Osteocyte (in vitro differentiated cells): ENCODE results near the gene EVPL. TPM values are rescaled to one million over a fixed set of nuclear protein-coding genes. Genes with fewer than 3 reads are reported as not detected.

Experiments used
- DNase-seq: peaks from one replicate; pipeline ENCODE4 v3.0.0; 2021; ENCODE audit warnings: mixed read lengths; ENCODE audit not compliant: unreplicated experiment; ENCODE audit errors: extremely low spot score
- H3K27ac Mint-ChIP-seq: one replicate; pipeline ENCODE4 v1.8.0; 2021; ENCODE audit warnings: mild to moderate bottlenecking, mixed read lengths; ENCODE audit not compliant: unreplicated experiment
- H3K27me3 Mint-ChIP-seq: one replicate; pipeline ENCODE4 v1.8.0; 2021; ENCODE audit warnings: mixed read lengths; ENCODE audit not compliant: unreplicated experiment
- H3K36me3 Mint-ChIP-seq: one replicate; pipeline ENCODE4 v1.8.0; 2021; ENCODE audit warnings: mixed read lengths; ENCODE audit not compliant: unreplicated experiment
- H3K4me1 Mint-ChIP-seq: one replicate; pipeline ENCODE4 v1.8.0; 2021; ENCODE audit warnings: mixed read lengths; ENCODE audit not compliant: unreplicated experiment
- H3K4me3 Mint-ChIP-seq: one replicate; pipeline ENCODE4 v1.8.0; 2021; ENCODE audit warnings: mild to moderate bottlenecking, moderate library complexity, mixed read lengths; ENCODE audit not compliant: unreplicated experiment
- H3K9me3 Mint-ChIP-seq: one replicate; pipeline ENCODE4 v1.8.0; 2021; ENCODE audit warnings: mixed read lengths; ENCODE audit not compliant: unreplicated experiment
- total RNA-seq: library from RNA; stranded (reverse); gene quantifications from 2 replicates; pipeline ENCODE4 v1.2.1, GENCODE V29; 2021
- TF ChIP-seq, protein P1 (sequence below): fragments of 200-600 bp; sonication (generic); IDR thresholded peaks from 2 replicates; pipeline ENCODE4 v1.5.0; 2021; ENCODE audit warnings: antibody characterized with exemption, mild to moderate bottlenecking, moderate library complexity

EVPL gene
- total RNA-seq, 1 donor from 2014 or later, result not detected

DNA sequence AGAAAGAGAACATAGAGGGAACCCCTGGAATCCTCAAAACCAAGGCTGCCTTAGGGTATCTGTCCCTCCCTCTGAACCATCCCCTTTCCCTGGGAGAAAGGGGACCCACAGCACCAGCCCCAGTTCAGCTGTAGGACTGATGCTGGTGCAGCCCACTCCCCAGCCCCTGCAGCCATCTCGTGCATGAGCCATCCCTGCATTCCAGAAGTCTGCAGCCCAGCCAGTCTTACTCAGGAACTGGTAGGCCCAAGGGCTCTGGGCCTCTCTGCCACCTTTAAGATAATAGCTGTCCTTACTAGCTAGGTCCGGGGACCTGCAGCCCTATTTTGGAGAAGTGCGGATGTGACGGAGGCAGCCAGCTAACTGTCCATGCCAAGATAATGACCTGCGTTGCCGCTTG, 6.0 kb upstream of the EVPL start:
- no peak for DNase-seq
- TF ChIP-seq, protein P1, sequence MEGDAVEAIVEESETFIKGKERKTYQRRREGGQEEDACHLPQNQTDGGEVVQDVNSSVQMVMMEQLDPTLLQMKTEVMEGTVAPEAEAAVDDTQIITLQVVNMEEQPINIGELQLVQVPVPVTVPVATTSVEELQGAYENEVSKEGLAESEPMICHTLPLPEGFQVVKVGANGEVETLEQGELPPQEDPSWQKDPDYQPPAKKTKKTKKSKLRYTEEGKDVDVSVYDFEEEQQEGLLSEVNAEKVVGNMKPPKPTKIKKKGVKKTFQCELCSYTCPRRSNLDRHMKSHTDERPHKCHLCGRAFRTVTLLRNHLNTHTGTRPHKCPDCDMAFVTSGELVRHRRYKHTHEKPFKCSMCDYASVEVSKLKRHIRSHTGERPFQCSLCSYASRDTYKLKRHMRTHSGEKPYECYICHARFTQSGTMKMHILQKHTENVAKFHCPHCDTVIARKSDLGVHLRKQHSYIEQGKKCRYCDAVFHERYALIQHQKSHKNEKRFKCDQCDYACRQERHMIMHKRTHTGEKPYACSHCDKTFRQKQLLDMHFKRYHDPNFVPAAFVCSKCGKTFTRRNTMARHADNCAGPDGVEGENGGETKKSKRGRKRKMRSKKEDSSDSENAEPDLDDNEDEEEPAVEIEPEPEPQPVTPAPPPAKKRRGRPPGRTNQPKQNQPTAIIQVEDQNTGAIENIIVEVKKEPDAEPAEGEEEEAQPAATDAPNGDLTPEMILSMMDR, result no peak
- Mint-ChIP-seq H3K27me3 (no peaks in the 10 kb centered on the region), H3K4me3 (no peak overlapping the region), H3K36me3 (peaks cover 2% of the 10 kb centered on the region), H3K27ac (no peak overlapping the region), H3K9me3 (no peaks in the 10 kb centered on the region), H3K4me1 (peaks cover 12% of the 10 kb centered on the region)

DNA sequence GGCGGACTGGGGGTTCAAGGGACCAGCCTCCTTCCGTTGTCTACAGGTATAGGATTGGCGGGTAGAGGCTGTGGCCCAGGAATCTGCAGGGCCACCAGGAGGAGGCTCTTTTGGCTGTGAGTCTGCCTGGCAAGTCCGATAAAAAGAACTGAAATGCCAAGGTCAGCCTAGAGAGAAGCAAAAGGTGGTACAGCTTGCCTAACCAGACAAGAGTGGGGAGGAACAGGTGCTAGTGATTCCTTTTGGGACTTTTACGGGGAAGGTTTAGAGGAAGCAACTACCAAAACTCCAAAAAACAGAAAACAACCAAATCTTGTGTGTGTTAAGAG, 5.6 kb upstream of the EVPL start:
- Mint-ChIP-seq H3K4me3 (no peak overlapping the region), H3K27ac (no peak overlapping the region), H3K4me1 (peaks cover 12% of the 10 kb centered on the region), H3K27me3 (no peaks in the 10 kb centered on the region), H3K36me3 (no peaks in the 10 kb centered on the region), H3K9me3 (no peaks in the 10 kb centered on the region)
- TF ChIP-seq, protein P1, result no peak
- no peak for DNase-seq

DNA sequence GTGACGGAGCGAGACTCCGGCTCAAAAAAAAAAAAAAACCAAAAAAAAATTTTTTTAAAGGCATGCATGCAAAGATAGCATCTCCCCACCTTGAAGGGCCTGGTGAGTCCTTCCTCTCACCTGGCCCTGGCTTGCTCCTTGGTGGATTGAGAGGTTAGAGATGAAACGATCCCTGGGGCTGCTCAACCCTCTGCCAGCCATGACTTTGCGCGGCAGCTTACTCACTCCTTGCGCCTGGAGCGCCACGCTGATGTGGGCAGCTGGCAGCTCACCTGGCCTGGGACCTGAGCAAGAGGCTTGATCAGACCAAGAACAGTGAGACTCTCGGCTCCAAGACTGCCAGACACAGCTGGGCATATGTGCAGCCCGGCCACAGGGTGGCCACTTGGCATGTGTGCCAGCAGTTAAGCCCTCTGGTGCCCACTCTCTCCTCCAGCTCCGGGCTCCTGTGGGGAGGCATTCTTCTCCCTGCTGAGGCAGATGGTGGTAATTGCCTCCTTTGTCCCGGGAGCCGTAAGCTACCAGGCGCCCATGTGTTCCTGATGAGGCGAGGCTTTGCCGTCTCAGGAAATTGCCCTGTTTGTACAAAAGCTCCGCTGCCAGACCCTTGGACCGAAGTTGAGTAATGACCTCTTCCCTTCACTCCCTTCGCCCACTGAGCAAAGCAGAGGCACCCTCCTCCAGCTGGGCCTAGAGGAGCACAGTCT, 5.1 kb upstream of the EVPL start:
- Mint-ChIP-seq H3K27me3 (no peaks in the 10 kb centered on the region), H3K4me1 (peaks cover 12% of the 10 kb centered on the region), H3K9me3 (no peaks in the 10 kb centered on the region), H3K27ac (no peak overlapping the region), H3K4me3 (no peak overlapping the region), H3K36me3 (no peaks in the 10 kb centered on the region)
- no peak for DNase-seq
- TF ChIP-seq, protein P1, result no peak

DNA sequence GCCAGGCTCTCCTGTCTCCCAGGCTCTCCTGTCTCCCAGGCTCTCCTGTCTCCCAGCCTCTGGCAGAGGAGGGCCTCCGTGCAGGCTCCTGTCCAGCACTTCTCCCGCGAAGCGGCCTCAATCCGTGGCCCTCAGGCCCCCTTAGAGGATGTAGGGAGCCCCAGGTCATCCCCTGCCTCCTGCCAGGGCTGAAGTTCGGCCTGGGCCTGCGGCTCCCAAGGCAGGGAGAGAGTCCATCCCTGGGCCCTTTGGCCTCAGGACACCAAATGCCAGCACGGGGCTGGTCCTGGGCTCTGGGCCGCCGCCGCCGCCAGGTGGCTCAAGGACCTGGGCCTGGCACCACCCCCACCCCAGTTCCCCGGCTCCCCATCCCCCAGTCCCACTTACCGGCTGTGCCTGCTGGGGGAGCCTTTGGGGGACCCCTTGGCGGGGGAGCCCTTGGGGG, 370 bp downstream of the EVPL start:
- Mint-ChIP-seq H3K9me3 (no peaks in the 10 kb centered on the region), H3K4me1 (peaks cover 12% of the 10 kb centered on the region), H3K27me3 (no peaks in the 10 kb centered on the region), H3K36me3 (no peaks in the 10 kb centered on the region), H3K4me3 (no peak overlapping the region), H3K27ac (no peak overlapping the region)
- no peak for DNase-seq
- TF ChIP-seq, protein P1, result no peak

DNA sequence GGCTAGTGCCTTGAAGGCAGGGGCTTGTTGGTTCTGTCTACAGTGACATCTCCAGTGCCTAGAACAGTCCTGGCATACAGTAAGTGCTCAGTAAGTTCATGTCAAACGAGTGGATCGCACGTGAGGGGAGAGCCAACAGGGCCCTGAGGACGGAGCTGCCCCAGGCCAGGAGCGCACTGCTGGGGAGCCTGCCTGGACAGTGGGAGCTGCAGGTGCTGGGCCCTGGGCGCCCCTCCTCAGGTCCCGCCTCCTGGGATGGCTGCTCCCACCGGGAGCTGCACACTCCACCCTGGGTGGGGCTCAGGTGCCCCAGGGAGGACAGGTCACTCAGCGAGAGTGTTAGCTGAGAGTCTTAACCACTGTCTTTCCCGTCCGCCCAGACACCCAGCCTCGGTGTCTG, 1.8 kb downstream of the EVPL start:
- TF ChIP-seq, protein P1, result no peak
- Mint-ChIP-seq H3K36me3 (no peaks in the 10 kb centered on the region), H3K4me3 (no peak overlapping the region), H3K4me1 (peaks cover 12% of the 10 kb centered on the region), H3K27me3 (no peaks in the 10 kb centered on the region), H3K27ac (no peak overlapping the region), H3K9me3 (no peaks in the 10 kb centered on the region)
- no peak for DNase-seq
